Fibroblast of skin of right quadriceps (primary cell): ENCODE data around the gene TDRD7.

Source experiments
- DNase-seq: peaks from one replicate; pipeline ENCODE4 v3.0.0-alpha.2; 2013

Gene TDRD7

DNA sequence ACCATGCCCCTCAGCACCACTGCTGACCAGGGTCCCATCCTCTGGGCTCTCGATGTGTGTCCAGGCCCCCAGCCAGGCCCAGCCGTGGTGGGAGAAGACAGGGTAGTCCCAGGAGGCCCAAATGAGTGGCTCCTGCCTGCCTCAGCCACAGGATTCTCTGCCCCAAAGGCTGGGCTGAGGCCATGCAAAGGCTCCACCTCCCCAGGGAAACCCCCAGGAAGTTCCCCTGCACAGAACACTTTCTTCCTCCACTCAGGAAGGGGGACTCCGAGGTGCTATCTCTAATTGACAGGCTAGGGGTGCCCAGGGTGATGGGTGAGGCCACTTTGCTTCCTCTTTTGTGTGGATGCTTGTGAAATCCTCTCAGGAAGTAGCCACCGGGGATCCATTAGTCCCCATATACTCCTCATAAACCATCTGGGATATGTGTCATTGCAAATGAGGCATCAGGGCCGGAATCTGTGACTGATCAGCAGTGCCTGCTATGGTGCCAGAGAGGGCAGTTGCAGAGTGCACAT lies 23.1 kb upstream of the TDRD7 start:
- no peak for DNase-seq

DNA sequence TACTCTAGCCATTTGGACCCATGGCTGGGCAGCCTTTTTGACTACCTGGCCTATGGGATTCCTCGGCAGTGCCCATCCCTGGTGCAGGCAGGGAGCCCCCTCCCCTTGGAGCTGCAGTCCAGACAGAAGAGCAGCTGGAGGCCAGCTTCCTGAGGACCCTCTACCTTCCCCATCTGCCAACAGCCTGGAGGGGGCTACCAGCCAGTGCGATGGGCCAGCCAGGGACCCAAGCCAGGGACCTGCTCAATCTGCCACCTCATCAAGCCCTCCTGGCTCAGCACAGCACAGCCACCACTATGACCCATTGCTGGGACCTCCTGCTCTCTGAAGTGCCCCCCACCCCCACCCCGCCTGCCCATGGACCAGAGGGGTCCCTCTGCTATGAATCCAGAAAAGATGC lies 22.6 kb upstream of the TDRD7 start:
- DNase-seq: no peak

DNA sequence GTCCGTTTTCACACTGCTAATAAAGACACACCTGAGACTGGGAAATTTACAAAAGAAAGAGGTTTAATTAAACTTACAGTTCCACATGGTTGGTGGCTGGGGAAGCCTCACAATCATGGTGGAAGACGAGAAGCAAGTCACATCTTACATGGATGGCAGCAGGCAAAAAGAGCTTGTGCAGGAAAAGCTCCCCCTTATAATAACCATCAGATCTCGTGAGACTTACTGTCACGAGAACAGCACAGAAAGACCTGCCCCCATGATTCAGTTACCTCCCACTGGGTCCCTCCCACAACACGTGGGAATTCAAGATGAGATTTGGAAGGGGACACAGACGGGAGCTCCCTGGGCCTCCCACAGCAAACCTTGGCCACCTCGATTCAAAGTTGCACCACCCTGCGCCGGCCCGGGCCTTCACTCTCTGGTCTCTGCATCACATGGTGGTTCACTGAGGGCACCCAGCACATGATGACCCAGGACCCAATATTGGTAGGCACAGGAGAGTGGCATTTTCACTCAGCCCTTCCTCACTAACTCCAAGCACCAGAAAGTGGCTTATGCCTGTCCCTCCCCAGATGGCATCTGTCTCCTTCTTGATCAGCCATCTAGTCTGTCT lies 21.0 kb upstream of the TDRD7 start:
- no peak for DNase-seq

DNA sequence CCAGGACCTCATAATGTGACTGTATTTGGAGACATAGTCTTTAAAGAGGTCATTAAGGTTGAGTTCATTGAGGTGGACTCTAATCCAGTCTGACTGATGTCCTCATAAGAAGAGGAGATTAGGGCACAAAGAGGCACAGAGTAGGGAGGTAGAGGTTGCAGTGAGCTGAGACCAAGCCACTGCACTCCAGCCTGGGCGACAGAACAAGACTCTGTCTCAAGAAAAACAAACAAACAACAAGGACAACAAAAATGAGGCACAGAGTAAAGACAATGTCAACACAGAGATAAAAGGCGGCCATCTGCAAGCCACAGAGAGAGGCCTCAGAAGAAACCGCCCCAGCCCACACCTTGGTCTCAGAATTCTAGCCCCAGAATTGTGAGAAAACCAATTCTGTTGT lies 17.0 kb upstream of the TDRD7 start:
- DNase-seq: no peak

DNA sequence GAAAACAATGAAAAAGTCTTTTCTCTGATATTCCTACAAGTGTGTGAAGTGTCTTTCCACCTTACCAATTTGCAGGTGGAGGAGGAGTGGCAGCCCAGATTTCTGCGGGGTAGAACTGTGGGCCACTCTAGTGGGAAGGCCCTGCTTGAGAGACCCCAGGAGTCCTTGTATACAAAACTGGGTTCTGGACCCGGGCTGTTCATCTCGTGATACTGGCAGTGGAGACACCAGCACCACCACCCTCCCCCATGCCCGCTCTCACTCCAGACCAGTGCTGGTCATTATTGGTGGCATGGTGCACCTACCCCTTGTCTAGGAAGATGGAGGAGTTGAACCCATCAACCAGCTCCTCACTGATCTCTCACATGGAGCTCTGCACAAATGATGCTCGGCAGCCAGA lies 16.2 kb upstream of the TDRD7 start:
- DNase-seq: no peak

DNA sequence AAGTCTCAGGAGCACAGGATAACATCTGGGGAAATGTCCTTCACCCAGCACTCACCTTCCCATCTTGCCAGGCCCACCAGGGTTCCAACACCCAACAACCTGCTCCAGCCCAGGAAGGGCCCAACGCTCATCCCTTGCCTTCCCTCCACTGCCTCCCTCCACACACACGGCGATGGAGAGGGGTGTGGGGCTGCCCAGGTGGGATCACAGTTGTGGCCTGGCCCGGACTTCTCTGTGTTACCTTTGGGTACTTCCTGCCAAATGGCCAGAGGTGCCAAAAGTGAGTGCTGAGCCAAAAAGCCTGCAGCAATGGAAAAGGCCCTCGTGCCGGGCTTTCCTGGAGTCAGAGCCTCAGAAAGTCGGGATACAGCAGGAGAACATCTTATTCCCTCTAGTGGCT lies 15.6 kb upstream of the TDRD7 start:
- DNase-seq: no peak

DNA sequence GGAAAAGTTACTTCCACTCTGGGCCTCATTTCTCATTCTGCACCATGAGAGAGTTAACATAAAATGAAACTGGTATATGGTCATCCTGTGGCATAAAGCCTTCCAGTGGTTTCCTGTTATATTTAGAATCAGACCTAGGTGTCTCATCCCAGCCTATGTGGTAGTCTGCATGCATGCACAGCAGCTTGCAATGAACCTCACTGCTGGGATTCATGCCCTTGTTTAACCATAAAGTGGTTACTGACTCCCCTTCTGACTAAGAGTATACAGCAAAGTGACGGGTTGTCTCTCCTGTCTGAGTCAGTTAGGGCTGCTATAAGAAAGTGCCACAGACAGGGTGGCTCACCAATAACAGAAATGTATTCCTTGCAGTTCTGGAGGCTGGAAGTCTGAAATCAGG lies 14.7 kb upstream of the TDRD7 start:
- no peak for DNase-seq

DNA sequence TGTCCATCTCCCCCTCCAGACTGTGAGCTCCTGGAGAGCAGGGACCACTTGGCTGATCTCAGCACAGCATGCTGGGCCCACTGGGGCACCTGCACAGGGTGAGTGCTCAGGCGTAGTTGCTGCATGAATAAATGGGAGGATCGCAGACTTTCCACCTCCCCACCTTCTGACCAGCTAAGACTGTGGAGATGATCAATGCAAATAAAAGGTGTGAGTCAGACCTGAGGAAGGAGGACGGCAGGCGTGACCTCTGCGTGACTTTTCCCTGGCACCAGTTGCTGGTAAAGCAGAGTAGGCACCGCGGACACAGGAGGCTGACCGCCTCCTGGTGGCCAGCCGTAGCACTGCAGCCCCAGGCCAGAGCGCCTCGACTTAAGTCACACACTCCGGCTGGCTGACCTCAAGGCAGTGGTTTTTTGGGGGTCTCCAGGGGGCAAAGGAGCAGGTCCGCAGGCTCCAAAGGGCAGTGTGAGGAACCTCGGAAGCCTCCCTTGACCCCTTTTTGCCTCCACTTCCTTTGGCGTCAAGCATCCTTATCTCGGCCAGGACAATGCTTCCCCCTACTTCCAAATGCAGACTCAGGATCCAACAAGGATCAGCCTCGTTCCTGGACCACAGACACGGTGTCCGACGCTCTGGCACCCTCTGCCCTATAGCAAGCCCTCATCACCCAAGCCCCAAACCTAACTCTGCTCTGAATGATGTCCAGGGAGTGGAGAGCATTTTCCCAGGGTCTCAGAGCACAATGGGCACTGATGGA lies 12.7 kb upstream of the TDRD7 start:
- DNase-seq: peak; percentile 44

DNA sequence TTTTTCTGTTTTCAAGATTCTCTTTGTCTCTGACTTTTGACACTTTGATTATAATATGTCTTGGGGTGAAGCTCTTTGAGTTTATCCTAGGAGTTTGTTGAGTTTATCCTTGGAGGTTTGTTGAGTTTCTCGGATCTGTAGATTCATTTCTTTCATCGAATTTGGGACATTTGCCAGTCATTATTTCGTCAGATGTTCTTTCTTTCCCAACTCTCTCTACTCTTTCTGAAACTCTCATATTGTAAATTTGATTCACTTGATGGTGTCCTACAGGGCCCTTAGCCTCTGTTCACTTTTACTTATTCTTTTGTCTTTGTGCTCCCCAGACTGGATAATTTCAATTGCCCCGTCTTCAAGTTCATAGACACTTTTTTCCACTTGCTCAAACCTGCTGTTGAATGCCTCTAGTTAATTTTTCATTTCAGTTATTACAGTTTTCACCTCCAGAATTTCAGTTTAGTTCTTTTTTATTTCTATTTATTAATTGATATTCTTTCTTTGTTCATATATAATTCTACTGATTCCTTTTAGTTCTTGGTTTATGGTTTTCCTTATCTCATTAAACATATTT lies 8.1 kb upstream of the TDRD7 start:
- no peak for DNase-seq

DNA sequence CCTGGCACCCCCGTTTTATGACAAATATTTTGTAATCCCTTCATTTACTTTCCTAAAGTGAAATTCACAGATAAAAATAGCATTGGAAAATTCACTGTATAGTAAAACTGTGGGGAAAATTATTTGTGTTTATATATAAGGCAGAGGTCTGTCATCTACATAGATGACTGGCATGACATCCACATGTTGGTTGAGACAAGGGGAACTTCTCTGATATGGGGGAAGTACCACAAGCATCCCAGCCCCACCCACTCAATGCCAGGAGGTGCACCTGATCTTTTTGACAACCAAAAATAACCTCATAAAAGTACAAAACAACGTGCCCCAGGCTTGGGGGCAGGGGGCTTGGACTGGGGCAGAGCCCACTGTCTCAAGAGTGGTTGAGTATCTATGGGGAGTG lies 6.3 kb upstream of the TDRD7 start:
- no peak for DNase-seq

DNA sequence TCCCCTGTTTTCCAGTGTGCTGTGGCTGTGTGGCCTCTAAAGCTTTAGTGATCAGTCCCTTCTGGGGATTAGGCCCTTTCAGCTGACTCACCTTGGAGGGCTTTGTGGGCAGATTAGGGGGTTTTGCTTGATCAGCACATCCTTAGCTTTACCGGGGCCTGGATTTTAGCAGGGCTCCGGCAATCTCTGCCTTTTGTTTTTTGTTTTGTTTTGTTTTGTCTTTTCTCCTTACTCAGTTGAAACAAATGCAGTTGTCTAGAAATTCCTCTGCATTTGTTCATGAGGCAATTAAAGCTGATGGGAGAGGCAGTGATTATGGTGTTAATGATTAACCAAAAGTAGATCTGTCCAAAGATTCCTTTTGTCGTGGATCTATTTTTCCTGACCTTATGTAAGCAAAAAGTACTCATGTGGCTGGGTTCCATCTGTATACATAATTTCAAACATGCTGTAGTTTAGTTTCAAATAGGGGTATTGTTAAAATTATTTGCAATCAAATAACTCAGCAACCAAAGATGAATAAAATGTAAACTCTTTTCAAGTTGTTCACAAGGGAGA lies 5.2 kb upstream of the TDRD7 start:
- DNase-seq: no peak

DNA sequence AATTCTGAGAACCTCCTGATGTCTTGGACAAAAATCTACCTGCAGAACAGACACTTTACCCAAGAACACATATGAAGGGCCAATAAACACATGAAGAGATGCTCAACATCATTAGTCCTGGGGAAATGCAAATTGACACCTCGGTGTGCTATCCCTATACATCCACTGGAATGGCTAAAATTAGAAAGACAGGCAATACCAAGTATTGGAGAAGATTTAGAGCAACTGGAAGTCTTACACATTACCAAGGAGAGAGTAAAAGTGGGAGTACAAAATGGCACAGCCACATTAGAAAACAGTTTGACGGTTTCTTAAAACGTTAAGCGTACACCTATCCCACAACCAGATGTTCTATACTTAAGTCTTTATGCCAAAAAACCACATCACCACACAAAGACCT lies 3.3 kb upstream of the TDRD7 start:
- DNase-seq: no peak

DNA sequence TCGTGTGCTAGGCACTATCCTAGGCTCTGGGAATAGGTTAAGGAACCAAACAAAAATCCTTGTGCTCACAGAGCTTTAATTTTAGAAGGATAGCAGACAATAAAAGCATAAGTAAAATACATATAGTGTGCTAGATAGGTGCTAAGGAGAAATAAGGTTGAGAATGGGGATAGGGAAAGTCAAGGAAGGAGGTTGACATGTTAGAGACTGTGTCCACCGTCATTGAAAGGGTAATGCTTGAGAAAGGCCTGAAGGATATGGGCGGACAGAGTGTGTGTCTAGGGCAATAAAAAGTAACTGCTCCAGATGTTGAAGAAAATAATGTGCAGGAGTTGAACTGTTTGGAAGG lies 482 bp upstream of the TDRD7 start:
- DNase-seq: no peak

DNA sequence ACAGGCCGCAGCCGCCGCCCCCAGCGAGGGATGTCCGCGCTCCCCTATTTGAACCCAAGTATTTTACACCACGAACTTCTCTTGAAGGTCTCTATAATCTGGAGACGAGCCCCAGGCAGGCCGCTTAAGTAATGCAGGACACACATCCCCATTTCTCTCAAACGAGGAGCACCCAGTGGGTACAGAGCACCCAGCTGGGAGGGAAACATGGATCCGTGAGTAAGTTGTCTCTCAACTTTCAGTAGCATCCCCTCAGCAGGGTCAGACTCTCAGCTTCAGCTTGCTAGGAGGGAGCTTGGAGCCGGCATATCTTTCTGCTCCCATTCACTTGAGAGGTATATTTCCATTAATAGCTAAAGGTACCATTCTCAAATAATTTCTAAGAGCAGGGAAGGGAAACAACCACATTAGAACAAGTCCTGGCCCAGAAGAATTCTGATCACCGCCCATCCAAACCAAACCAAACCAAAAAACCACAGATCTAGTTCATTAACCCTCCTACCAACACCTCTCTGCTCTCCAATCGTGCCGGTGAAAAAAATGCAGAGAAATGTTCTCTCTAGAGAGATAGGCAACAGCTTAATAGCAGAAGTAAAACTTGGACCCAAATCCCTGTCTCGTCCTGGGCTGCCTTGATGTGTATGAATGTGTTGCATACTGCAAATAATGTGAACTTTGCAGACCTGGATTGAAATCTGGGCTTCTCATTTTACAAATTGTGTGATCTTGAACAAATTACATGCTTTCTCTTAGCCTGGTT lies 910 bp downstream of the TDRD7 start:
- DNase-seq: no peak

DNA sequence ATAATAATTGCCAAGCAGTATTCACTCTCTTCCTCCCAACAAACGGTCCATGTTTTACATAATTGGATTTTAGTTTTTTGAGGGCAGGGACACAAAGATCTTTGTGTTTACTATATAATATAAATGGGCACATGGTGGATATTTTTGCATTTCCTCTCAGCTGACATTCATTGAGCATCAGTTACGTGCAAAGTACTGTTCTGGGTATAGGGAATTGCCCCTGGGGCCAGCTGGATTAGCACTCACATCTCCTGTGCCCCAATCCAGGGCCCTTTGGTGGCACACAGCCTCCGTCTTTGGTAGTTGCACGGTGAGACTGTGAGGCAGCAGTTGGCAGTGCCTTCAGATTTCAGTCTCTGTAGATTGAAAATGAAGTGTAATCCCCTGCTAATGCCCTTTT lies 1.6 kb downstream of the TDRD7 start:
- no peak for DNase-seq

DNA sequence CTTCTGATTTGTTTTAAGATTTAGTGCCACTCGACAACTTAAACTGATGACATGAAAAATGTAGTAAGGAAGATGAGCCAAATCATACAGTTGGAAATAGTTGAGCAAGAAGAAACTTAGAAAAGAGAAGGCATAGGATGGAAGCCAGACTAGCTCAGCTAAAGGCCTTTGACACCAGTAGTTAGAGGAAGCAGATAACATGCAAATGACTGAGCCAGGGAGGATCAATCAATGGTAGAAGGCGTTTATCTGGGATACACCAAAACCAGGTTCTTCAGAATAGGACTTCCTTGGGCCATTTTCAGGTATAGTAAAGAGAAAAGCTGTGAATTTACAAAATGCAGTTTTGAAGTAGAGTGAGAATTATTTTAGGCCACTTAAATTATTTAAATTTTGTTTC lies 3.2 kb downstream of the TDRD7 start:
- no peak for DNase-seq

DNA sequence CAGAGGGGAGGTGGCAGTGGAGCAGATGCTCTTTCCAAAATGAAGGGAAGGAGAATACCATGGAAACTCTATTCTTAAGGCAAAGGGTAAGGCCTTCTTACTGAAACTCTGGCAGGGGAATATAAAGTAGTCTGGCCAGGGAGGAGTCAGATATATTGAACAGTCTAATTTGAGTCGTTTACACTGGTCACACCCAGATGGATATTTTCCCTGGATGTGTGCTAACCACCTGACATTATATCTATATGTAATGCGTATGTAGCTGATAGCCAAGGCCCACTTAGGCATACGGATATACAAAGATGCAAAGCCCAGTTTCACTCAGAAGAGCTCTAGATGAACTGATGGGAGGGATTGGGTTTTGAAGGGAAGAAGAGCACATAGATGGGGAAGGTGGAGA lies 7.0 kb downstream of the TDRD7 start:
- no peak for DNase-seq

DNA sequence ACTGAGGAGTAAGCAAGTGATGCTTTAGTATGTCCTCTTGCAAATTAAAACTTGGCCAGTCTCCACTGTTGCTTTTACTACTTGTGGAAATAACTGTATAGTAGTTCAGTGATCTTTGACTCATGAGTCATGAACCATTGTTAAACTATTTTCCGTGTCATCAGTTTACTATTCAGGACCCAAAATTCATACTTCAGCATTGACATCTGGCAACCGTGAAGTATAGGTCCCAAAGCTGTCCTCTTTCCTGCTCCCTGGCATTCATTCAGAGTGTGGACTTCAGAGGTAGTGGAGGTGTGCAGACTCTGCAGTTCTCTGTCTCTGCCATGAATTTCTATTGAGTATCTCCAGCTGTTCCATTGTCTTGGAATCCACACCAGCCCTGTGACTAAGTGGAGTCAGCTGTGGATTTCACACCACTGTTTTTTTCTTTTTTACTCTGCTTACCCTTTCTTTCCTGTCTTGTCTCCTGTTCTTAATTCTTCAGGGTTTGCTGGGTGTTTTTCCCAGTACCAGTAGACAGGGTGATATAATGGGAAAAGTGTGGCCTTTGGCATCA lies 7.5 kb downstream of the TDRD7 start:
- DNase-seq: peak; percentile 13

DNA sequence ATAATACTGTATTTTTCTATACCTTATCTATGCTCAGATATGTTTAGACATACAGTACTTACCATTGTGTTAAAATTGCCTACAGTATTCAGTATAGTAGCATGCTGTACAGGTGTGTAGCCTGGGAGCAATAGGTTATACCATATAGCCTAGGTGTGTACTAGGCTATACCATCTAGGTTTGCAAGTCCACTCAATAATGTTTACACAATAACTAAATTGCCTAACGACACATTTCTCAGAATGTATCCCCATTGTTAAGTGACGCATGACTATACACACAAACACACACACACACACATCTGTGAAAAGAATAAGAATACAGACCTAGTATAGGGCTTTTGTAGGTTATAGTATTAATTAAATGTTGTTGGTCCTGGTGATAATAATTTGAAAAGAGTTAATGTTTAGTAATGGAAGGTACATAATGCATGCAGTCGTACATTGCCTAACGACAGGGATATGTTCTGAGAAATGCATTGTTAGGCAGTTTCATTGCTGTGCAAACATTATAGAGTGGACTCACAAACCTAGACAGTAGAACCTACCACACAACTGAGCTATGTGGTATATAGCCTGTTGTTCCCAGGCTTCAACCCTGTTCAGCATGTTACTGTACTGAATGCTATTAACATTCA lies 13.6 kb downstream of the TDRD7 start:
- no peak for DNase-seq

DNA sequence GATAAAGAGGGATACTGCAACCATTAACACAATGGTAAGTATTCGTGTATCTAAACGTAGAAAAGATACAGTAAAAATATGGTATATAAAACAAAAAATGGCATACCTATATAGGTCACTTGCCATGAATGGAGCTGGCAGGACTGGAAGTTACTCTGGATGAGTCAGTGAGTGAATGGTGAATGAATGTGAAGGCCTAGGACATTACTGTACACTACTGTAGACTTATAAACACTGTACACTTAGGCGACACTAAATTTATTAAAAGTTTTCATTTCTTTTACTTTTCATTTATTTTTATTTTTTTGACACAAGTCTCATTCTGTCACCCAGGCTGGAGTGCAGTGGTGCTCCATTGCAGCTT lies 14.1 kb downstream of the TDRD7 start:
- DNase-seq: no peak

DNA sequence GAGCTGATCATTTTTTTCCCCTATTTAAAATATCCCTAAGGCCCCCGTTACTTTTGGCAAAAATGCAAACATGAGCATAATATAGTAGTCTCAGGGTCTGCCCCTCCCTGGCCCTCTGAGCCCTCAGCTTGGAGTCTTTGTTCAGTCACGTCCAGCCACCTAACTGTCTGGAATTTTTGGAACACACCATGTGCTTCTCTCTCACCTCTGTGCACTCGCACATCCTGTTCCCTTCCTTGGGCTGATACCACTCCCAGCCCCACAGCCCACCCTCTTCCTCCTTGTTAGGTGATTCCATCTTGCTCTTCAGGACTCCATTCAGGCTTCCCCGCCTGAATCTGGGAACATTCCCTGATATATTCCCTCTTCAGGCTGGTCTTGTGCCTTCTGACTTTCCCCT lies 16.0 kb downstream of the TDRD7 start:
- no peak for DNase-seq

DNA sequence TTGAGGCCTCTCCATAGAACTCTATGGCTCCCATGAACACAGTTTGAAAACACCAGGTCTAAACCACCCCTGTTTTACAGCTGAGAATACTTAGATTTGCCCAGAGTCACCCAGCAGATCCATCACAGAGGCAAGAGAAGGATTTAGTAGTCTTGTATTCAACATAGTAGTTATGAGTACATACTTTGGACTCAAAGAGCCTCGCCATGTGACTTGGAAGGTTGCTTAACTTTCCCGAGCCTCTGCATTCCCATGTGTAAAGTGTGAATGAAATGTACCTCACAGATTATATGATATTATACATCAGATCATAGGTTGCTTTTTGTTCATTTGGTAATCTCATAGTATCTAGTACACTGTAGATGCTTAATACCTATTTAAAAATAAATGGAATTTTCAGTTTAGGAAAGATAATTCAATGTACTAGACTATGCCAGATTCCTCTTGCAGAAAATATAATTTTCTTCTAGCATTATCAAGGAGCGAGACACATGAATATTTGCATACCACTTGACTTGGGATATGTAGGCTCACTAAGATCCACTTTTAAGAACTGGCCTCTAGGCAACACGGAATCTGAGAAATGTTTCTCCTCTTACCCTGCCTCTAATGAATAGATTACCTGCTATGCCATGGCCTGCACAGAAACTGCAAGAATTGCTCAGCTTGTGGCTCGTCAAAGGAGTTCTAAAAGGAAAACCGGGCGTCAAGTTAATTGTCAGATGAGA lies 18.6 kb downstream of the TDRD7 start:
- DNase-seq: no peak
